HG02840 (cell line): ENCODE measurements around the gene DRICH1.
"Not testable (repeated sequence)": the region's sequence is repeated elsewhere in the genome, so short reads cannot be mapped to it uniquely, and the experiment has no call there.

Experiments
- ATAC-seq: cut with Tn5 transposase; IDR thresholded peaks from one replicate; pipeline ENCODE4 v1.9.1; 2021; ENCODE audit warnings: mild to moderate bottlenecking, moderate library complexity, moderate number of reproducible peaks; ENCODE audit not compliant: unreplicated experiment, low FRiP score

The DRICH1 gene

DNA sequence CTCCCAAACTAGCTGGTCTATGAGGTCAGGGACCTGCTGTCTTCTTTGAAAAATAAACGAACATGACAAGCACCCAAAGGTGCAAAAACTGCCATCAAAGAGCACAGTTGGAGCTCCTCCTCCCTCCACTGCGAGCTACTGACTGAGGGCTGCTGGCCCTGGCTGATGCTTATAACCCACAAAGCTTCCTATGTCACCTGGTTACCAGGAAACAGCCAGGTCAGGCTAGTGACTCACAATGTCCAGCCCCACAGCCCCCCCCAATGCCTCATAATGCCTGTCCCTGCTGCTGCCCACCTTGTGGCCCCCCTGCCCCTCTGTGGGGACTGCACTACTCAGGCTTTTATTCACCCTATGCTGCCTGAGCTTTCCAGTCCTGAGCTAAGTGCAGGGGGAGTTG is at the start of gene DRICH1:
Gene DRICH1 (minus strand): TSS at position 144 of the 400 bp plus-strand sequence. CDS start 298 bp downstream, outside the sequence.
- ATAC-seq = no peak

GRCh38 chr22:23681026-23681809 is 49.1 kb upstream of the DRICH1 start:
- no peak for ATAC-seq

- ATAC-seq = no peak
These were observed 46.0 kb upstream of the DRICH1 start for GRCh38 chr22:23678133-23678532.

DNA sequence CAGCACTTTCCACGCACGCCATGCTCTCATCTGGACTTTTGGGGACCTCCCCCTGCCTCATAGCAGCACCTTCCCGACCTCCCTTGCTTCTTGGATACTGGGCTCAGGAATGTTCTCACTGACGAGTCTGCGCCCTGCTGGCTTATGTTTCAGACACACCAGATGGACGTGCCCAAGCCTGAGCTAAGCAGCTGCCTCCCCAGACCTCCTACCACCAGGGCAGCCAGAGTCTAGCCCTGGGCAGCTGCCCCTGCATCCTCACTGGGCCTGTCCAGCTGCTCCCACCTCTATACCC is 45.5 kb upstream of the DRICH1 start:
- no peak for ATAC-seq

GRCh38 chr22:23676841-23677700 is 45.0 kb upstream of the DRICH1 start:
- ATAC-seq = not testable (repeated sequence)

GRCh38 chr22:23675502-23676415 is 43.6 kb upstream of the DRICH1 start:
- ATAC-seq = no peak

DNA sequence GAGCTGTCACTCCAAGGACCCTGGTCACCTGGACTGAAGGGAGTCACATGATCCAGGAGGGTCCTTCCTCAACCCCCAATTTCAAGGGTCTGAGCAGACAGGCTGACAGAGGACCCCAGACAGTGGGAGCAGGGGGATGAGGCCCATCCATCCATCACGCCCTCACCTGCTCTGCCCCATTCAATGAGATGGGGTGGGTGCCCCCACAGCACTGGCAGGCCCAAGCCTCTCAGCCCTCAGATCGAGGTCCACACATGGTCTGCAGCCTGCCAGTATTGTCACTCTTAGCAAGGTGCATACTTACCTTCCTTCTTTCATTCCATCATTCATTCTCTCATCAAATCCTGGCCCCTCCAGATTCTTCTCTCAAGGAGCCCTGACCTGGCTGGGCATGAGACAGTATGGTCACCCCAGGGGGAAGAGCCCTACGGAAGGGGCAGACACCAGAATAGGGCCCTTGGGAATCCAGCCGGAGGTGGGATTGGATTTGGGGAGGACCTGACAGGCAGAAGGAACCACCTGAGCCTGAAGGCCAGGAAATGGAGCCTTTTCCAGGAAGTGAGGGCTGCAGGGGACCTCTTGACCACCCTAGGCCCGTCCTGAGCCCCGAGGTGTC is 42.9 kb upstream of the DRICH1 start:
- ATAC-seq = not testable (repeated sequence)

DNA sequence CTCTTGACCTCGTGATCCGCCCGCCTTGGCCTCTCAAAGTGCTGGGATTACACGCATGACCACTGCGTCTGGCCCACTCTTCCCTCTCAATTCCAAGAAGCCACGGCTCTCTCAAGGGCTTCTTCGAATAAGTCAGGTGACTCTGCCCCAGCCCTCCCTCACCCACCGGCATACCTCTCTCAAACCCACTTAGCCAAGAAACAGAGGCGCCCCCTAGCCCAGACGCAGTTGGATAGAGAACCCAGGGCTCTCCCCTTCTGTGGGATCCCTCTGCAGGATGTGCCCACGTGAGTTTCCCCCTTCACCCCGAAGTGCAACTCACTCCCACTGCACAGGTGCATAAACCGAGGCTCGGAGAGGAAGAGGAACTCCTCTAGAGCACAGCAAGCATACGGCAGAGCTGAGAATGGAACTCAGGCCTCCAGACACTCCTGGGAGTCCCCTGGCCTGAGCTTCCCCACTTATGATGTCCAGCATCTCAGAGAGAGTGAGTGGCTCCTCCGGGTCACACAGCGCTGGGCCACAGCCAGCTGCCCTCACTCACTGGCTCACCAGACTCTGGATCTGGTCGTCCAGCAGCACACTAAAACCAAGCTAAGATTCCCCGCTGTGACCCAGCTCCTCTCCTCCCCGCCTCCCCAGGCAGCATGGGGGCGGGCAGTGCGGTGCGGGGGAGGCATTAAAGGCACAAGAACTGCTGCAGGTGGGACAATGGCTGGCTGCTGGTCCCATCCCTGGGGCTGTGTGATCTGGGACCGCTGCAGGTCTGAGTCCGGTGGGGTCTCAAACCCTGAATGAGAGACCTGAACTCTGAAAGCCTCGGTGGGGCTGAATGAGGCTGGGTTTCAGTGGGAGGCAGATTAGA is 41.9 kb upstream of the DRICH1 start:
- ATAC-seq = no peak

GRCh38 chr22:23673050-23673620 is 41.0 kb upstream of the DRICH1 start:
- no peak for ATAC-seq

DNA sequence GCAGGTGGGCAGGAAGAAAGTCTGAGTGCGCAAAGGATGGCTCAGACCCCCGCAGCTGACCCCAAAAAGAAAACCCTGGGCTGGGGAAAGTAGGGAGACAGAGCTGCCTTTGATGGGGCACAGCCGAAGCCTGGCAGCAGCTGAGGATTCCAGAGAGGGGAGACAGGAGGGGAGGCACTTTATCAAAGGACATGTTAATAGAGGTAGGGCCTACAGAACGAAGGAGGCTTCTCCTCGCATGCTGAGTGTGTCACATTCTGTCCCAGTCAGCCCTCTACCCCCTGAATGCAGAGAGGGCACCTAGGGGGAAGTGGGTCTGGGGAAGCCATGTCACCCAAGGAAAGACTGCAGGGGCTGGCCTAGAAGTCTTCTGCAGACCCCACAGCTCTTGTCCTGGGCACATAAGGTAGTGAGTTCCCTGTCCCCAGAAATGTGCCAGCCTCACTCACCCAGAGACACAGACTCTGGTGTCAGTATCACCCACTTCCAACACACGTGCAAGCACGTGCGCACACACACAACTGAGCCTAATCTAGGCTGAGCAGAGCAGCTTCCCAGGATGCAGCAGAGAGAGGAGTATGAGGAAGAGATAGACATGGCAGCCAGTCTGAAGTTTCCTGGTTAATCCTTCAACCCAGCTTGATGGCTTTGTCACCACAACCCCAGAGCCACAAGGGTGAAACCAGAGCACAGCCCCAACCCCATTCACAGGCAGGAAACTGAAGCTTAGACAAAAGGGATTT is 40.4 kb upstream of the DRICH1 start:
- not testable (repeated sequence) for ATAC-seq

- ATAC-seq = not testable (repeated sequence)
These were observed 39.3 kb upstream of the DRICH1 start for GRCh38 chr22:23671387-23671786.

DNA sequence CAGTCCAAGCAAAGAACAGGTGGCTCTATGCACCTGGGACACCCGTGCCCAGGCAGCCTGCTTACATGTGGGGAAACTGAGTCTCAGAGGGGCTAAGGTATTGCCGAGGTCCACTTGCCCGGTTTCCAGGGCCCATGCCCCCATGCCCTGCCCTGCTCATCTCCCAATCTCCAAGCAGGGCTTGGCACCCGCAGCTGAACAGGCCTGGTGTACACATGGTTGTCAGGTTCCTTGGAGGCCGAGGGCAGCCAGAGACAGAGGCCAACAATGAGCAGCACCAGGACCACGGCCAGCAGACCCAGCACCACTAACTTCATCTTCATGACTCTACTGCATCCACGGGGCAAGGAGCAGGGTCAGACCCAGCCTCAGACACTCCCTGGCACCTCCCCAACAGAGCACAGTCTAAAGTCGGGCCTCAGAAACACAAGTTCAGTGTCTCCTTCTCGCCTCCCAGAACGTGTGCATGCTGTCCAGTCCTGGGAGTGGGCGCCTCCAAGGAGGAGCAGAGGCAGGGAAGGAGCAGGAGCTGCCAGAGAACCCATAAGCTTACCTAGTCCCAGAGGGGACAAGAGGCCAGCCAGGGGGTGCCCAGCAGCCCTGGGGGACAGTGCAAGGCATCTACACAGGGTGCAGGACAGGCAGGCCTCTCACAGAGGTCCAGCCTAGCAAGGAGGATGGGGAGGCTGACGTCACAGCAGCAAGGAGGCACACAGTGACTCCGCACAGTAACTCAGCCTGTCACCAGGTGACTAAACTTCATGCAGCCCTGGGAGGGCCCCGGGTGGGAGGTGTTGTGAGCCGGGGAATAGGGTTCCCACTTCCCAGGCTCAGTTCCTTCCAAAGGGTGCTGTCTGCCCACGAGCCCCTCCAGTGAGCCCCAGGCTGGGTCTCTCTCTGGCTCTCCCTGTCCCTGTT is 38.5 kb upstream of the DRICH1 start:
- ATAC-seq = no peak

DNA sequence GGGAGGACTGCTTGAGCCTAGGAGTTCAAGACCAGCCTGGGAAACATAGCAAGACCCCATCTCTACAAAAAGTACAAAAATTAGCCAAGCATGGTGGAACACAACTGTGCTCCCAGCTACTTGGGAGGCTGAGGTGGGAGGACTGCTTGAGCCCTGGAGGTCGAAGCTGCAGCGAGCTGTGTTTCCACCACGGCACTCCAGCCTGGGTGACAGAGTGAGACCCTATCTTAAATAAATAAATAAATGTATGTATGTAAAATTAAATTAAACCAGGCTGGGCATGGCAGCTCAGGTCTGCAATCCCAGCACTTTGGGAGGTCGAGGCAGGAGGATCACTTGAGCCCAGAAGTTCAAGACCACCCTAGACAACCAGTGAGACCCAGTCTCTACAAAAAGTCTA is 28.3 kb upstream of the DRICH1 start:
- ATAC-seq = not testable (repeated sequence)

- no peak for ATAC-seq
These were observed 25.6 kb upstream of the DRICH1 start for GRCh38 chr22:23657727-23658126.

DNA sequence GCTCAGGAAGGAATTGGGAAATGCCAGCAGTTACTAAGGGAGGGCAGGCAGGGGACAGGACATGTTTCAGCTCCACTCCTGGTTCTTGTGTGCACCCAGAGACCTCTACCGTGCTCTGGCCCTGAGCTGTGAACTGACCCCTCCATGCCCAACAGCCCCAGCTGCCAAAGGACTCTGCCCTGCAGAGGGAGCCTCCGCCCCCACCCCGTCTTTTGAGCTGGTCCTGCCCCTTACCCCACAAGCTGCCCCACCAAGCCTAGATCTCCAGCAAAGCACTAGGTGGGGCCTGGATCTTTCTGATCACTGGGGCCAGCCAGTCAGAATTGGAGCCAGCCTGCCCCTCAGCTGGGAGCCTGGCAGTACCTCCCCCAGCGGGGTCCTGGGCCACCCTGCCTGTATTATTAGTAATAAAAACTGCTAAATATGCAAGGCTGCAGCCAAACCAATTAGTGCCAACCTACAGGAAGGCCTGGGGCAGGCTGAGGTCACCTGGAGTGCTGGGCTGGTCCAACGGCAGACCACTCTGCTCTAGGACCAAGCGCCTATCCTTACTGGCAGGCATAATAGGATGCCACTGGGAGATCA is 23.9 kb upstream of the DRICH1 start:
- ATAC-seq = no peak

DNA sequence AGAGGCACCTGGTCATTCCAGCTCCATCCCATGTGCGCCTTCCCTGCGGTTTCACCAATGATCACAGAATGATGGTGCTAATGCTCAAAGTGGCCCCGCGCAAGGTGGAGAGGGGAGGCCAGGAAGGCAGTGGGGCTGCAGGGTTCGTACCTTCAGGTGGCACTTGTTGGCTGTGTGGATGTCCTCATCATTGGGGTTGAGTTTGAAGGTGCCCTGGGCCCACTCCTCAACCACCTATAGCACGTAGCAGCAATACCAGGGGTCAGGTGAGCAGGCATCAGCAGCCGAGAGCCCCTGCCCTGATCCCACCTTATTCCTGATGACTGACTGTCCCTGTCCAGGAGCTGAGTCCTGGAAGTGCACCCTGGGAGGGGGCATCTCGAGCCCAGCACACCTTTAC is 20.6 kb upstream of the DRICH1 start:
- ATAC-seq = no peak

DNA sequence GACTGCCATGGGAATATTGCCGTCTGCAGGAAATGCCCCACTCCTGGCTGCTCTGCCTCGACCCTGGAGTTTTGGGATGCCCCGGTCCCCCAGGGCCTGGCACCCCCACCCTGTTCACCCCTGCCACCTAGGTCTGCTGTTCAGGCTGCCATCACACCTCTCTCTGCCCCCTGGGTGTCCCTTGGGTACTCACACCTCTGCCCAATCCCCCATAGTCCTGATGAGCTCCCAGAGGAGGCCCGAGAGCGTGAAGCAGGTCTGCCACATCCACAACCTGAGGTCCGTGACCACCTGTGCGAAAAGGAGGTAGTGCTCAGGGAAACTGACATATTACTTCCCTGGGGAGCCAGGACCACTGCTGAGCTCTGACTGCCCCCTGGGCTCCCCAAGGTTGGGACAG is 20.2 kb upstream of the DRICH1 start:
- no peak for ATAC-seq
